Esophagus muscularis mucosa (tissue), 4 donors: ENCODE results near the gene PHLPP1. TPM values are rescaled to one million over a fixed set of nuclear protein-coding genes. Genes with fewer than 3 reads are reported as not detected.

Experiments used
- DNase-seq: peaks from one replicate; pipeline ENCODE4 v3.0.0-alpha.2; 2017; ENCODE audit errors: extremely low spot score
- H3K27ac ChIP-seq, 4 donors: fragments of 200-600 bp; sonication (generic); replicated peaks in 1 of 4; 1 replicate in 3 of 4; 2 replicates in 1 of 4; pipeline ENCODE4 v1.5.1; 2016 to 2019; ENCODE audit warnings: mild to moderate bottlenecking in 1 of 4
- H3K27me3 ChIP-seq, 4 donors: fragments of 200-600 bp; sonication (generic); one replicate each; pipeline versions ENCODE4 v1.5.1 to v1.6.0; 2016 to 2019
- H3K36me3 ChIP-seq, 4 donors: fragments of 200-600 bp; sonication (generic); one replicate each; pipeline ENCODE4 v1.5.1; 2016 to 2019
- H3K4me1 ChIP-seq, 4 donors: fragments of 200-600 bp; sonication (generic); one replicate each; pipeline ENCODE4 v1.5.1; 2016 to 2019
- H3K4me3 ChIP-seq, 4 donors: fragments of 200-600 bp; sonication (generic); 1 replicate in 2 of 4; 2 replicates in 2 of 4; pipeline ENCODE4 v1.5.1; 2016 to 2019; ENCODE audit warnings: mild to moderate bottlenecking in 4 of 4, moderate library complexity in 1 of 4
- H3K9me3 ChIP-seq, 4 donors: fragments of 200-600 bp; sonication (generic); 1 replicate in 3 of 4; 2 replicates in 1 of 4; pipeline ENCODE4 v1.5.1; 2016 to 2019
- CTCF ChIP-seq, 3 experiments: fragments of 200-600 bp in 2 of 3; fragments of 450-650 bp in 1 of 3; sonication (generic) in 2 of 3; IDR thresholded peaks; one replicate each; pipeline ENCODE4 v1.5.1; 2017 to 2019; ENCODE audit warnings: antibody characterized with exemption in 3 of 3, mild to moderate bottlenecking in 2 of 3, moderate library complexity in 1 of 3
- EP300 ChIP-seq: sonication (generic); formaldehyde crosslinking; IDR thresholded peaks from one replicate; pipeline ENCODE4 v1.6.1; 2017; ENCODE audit warnings: antibody characterized with exemption
- POLR2A ChIP-seq: fragments of 450-650 bp; IDR thresholded peaks from one replicate; pipeline ENCODE4 v1.6.1; 2017; ENCODE audit warnings: antibody characterized with exemption, moderate library complexity, mild to moderate bottlenecking, low read depth
- POLR2AphosphoS5 ChIP-seq, 2 donors: sonication (generic); formaldehyde crosslinking; IDR thresholded peaks; one replicate each; pipeline ENCODE4 v1.6.1; 2017; ENCODE audit warnings: antibody characterized with exemption in 2 of 2
- WGBS: methylation state at CpG from one replicate; pipeline ENCODE4 v1.1.5; 2018; 5-methylcytosine and 5-hydroxymethylcytosine counted together
- intact Hi-C: fragments of 100-400 bp; cut with DNase I; formaldehyde crosslinking; loops from one replicate; pipeline ENCODE4 v1.15.1; 2023
- total RNA-seq, 4 donors: library from RNA; depleted of rRNA; stranded (reverse); fragments of >200 nt; gene quantifications; one replicate each; pipeline versions ENCODE4 v1.1.0 to v1.2.1, GENCODE V29; 2016

PHLPP1 gene
- total RNA-seq, 4 donors from 2014 or later: 11.6 to 23.0 (median 17.3) TPM

- WGBS: 51% methylated on average over 7 of the region's 7 CpGs
- intact Hi-C loops: no loop called here
- Histone ChIP-seq H3K4me1 (peaks cover 0 to 17% (median 9%) of the 10 kb centered on the region in 4 donors), H3K27ac (peak overlapping the region in 1 of 4 donors; percentile 47), H3K36me3 (no peaks in the 10 kb centered on the region), H3K9me3 (no peaks in the 10 kb centered on the region), H3K4me3 (no peak overlapping the region), H3K27me3 (no peaks in the 10 kb centered on the region)
- TF ChIP-seq CTCF (IDR thresholded peaks at IDR 0.05) (no peak), POLR2A (no peak), POLR2AphosphoS5 (IDR thresholded peaks at IDR 0.05) (peak; percentile 22 to 86)
- DNase-seq: peak; percentile 94
Measured at GRCh38 chr18:62999392-62999791, 284.1 kb downstream of the PHLPP1 start.

- peaks cover 0 to 17% (median 9%) of the 10 kb centered on the region in 4 donors for H3K4me1 ChIP-seq
- intact Hi-C loops: no loop called here
- no peak overlapping the region for H3K27ac ChIP-seq
- DNase-seq: peak; percentile 77
- H3K9me3 ChIP-seq: no peaks in the 10 kb centered on the region
- no peaks in the 10 kb centered on the region for H3K27me3 ChIP-seq
- WGBS: 91% methylated on average over 6 of the region's 6 CpGs
- TF ChIP-seq EP300: no peak
- TF ChIP-seq CTCF (IDR thresholded peaks at IDR 0.05): no peak
- TF ChIP-seq POLR2A: no peak
- no peak for TF ChIP-seq POLR2AphosphoS5 (IDR thresholded peaks at IDR 0.05)
- H3K36me3 ChIP-seq: no peaks in the 10 kb centered on the region
- H3K4me3 ChIP-seq: no peak overlapping the region
Measured at GRCh38 chr18:62999921-63000320, 284.6 kb downstream of the PHLPP1 start.

- Histone ChIP-seq H3K27me3 (no peaks in the 10 kb centered on the region), H3K27ac (no peak overlapping the region), H3K9me3 (no peaks in the 10 kb centered on the region), H3K36me3 (no peaks in the 10 kb centered on the region), H3K4me3 (no peak overlapping the region), H3K4me1 (peaks cover 0 to 17% (median 9%) of the 10 kb centered on the region in 4 donors)
- TF ChIP-seq CTCF (IDR thresholded peaks at IDR 0.05): no peak
- TF ChIP-seq EP300: no peak
- no peak for TF ChIP-seq POLR2AphosphoS5 (IDR thresholded peaks at IDR 0.05)
- TF ChIP-seq POLR2A: no peak
- WGBS: 88% methylated on average over 8 of the region's 8 CpGs
- DNase-seq: peak; percentile 77
- intact Hi-C loops: no loop called here
Measured at GRCh38 chr18:63000839-63001238, 285.5 kb downstream of the PHLPP1 start.

- DNase-seq: peak; percentile 86
- TF ChIP-seq POLR2A (no peak), EP300 (no peak), CTCF (IDR thresholded peaks at IDR 0.05) (no peak), POLR2AphosphoS5 (IDR thresholded peaks at IDR 0.05) (no peak)
- WGBS: 97% methylated on average over 5 of the region's 5 CpGs
- Histone ChIP-seq H3K9me3 (no peaks in the 10 kb centered on the region), H3K4me3 (no peak overlapping the region), H3K4me1 (peaks cover 0 to 17% (median 9%) of the 10 kb centered on the region in 4 donors), H3K27ac (no peak overlapping the region), H3K27me3 (no peaks in the 10 kb centered on the region), H3K36me3 (no peaks in the 10 kb centered on the region)
- intact Hi-C loops: no loop called here
Measured at GRCh38 chr18:63001861-63002260, 286.5 kb downstream of the PHLPP1 start.

- intact Hi-C loops: no loop called here
- TF ChIP-seq POLR2AphosphoS5 (IDR thresholded peaks at IDR 0.05): no peak
- TF ChIP-seq EP300: no peak
- TF ChIP-seq CTCF (IDR thresholded peaks at IDR 0.05): no peak
- no peak for TF ChIP-seq POLR2A
- peak; percentile 70 for DNase-seq
- no peaks in the 10 kb centered on the region for H3K27me3 ChIP-seq
- H3K4me3 ChIP-seq: no peak overlapping the region
- WGBS: 97% methylated on average over 6 of the region's 6 CpGs
- H3K9me3 ChIP-seq: no peaks in the 10 kb centered on the region
- H3K36me3 ChIP-seq: no peaks in the 10 kb centered on the region
- peaks cover 0 to 17% (median 9%) of the 10 kb centered on the region in 4 donors for H3K4me1 ChIP-seq
- H3K27ac ChIP-seq: no peak overlapping the region
Measured at GRCh38 chr18:63002305-63002704, 287.0 kb downstream of the PHLPP1 start.
